ENCODE results near the gene CILP.

Gene CILP

DNA sequence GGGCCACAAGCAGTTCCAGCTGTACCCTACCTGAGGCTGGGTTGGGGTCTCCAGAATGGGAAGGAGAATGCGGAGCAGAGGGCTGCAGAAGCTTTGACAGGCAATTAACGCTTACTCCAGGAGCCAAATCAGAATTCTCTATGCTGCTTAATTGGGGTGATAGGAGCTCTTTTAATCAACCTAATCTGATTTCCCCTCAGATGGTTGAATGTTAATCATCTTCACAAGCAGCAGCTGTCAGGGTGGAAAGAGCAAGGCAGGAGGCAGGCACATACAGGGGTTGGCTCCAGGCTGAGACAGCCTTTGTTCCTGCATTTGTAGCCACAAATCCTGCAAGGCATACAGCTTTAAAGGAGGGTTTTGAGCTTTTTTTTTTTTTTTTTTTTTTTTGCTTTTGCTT, 2.6 kb downstream of the CILP start:
- H3K27ac ChIP-seq (replicated peaks), result no peak overlapping the region
- H3K27me3 ChIP-seq (ENCODE audit: insufficient read depth, poor library complexity, severe bottlenecking), result no peaks in the 10 kb centered on the region
- DNase-seq (ENCODE audit: low read depth in 1 of 2, low spot score in 1 of 2), result no peak
- no peak overlapping the region for H3K4me3 ChIP-seq (replicated peaks; ENCODE audit: insufficient read depth, low read length)
- TF ChIP-seq, protein P1, sequence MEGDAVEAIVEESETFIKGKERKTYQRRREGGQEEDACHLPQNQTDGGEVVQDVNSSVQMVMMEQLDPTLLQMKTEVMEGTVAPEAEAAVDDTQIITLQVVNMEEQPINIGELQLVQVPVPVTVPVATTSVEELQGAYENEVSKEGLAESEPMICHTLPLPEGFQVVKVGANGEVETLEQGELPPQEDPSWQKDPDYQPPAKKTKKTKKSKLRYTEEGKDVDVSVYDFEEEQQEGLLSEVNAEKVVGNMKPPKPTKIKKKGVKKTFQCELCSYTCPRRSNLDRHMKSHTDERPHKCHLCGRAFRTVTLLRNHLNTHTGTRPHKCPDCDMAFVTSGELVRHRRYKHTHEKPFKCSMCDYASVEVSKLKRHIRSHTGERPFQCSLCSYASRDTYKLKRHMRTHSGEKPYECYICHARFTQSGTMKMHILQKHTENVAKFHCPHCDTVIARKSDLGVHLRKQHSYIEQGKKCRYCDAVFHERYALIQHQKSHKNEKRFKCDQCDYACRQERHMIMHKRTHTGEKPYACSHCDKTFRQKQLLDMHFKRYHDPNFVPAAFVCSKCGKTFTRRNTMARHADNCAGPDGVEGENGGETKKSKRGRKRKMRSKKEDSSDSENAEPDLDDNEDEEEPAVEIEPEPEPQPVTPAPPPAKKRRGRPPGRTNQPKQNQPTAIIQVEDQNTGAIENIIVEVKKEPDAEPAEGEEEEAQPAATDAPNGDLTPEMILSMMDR (IDR thresholded peaks at IDR 0.05; ENCODE audit: insufficient read depth, low read length), result no peak
- no peak for TF ChIP-seq POLR2AphosphoS5 (IDR thresholded peaks at IDR 0.05; ENCODE audit: low read depth)
- TF ChIP-seq, protein P2, sequence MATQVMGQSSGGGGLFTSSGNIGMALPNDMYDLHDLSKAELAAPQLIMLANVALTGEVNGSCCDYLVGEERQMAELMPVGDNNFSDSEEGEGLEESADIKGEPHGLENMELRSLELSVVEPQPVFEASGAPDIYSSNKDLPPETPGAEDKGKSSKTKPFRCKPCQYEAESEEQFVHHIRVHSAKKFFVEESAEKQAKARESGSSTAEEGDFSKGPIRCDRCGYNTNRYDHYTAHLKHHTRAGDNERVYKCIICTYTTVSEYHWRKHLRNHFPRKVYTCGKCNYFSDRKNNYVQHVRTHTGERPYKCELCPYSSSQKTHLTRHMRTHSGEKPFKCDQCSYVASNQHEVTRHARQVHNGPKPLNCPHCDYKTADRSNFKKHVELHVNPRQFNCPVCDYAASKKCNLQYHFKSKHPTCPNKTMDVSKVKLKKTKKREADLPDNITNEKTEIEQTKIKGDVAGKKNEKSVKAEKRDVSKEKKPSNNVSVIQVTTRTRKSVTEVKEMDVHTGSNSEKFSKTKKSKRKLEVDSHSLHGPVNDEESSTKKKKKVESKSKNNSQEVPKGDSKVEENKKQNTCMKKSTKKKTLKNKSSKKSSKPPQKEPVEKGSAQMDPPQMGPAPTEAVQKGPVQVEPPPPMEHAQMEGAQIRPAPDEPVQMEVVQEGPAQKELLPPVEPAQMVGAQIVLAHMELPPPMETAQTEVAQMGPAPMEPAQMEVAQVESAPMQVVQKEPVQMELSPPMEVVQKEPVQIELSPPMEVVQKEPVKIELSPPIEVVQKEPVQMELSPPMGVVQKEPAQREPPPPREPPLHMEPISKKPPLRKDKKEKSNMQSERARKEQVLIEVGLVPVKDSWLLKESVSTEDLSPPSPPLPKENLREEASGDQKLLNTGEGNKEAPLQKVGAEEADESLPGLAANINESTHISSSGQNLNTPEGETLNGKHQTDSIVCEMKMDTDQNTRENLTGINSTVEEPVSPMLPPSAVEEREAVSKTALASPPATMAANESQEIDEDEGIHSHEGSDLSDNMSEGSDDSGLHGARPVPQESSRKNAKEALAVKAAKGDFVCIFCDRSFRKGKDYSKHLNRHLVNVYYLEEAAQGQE (IDR thresholded peaks at IDR 0.05; ENCODE audit: insufficient replicate concordance, low read depth), result no peak

DNA sequence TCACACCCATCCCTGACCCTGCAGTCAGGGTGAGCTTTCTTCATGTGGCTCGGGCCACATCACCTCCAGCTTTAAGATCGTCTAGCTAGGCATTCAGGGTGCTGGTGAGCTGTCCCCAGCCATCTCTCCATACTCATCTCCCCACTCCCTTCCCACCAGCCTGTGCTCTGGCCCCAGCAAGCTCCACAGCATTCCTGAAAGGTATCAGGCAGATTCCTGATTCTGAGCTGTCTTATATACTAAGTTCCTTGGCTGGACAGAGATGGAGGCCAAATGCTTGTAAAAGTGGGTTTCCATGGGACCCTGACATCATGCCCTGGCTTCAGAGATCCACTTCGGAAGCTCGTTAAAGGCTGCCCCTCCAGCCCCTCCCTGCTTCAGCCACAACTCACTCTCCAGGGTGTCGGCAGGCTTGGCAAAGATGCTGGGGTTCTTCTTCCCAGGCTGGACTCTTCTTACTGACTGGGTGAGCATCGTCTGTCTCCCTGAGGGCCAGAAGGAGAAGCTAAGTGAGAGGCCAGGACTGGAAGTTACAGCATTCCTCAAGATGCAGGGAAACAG, 3.9 kb downstream of the CILP start:
- no peak overlapping the region for H3K27ac ChIP-seq (replicated peaks)
- DNase-seq (ENCODE audit: low read depth in 1 of 2, low spot score in 1 of 2), result no peak
- H3K27me3 ChIP-seq (ENCODE audit: insufficient read depth, poor library complexity, severe bottlenecking), result no peaks in the 10 kb centered on the region
- TF ChIP-seq, protein P1 (IDR thresholded peaks at IDR 0.05; ENCODE audit: insufficient read depth, low read length), result no peak
- no peak for TF ChIP-seq POLR2AphosphoS5 (IDR thresholded peaks at IDR 0.05; ENCODE audit: low read depth)
- no peak for TF ChIP-seq GABPA (IDR thresholded peaks at IDR 0.05; ENCODE audit: low read depth)
- TF ChIP-seq, protein P2 (IDR thresholded peaks at IDR 0.05; ENCODE audit: insufficient replicate concordance, low read depth), result no peak
- TF ChIP-seq SPI1 (IDR thresholded peaks at IDR 0.05; ENCODE audit: borderline replicate concordance, low read depth), result no peak
- H3K4me3 ChIP-seq (replicated peaks; ENCODE audit: insufficient read depth, low read length), result no peak overlapping the region

GRCh38 chr15:65206750-65207149, 4.5 kb downstream of the CILP start:
- TF ChIP-seq SPI1 (IDR thresholded peaks at IDR 0.05; ENCODE audit: borderline replicate concordance, low read depth) (no peak), POLR2AphosphoS5 (IDR thresholded peaks at IDR 0.05; ENCODE audit: low read depth) (no peak), GABPA (IDR thresholded peaks at IDR 0.05; ENCODE audit: low read depth) (no peak)
- TF ChIP-seq, protein P1 (IDR thresholded peaks at IDR 0.05; ENCODE audit: insufficient read depth, low read length), result no peak
- TF ChIP-seq, protein P2 (IDR thresholded peaks at IDR 0.05; ENCODE audit: insufficient replicate concordance, low read depth), result no peak
- Histone ChIP-seq H3K27me3 (ENCODE audit: insufficient read depth, poor library complexity, severe bottlenecking) (no peaks in the 10 kb centered on the region), H3K27ac (replicated peaks) (no peak overlapping the region), H3K4me3 (replicated peaks; ENCODE audit: insufficient read depth, low read length) (no peak overlapping the region)
- DNase-seq (ENCODE audit: low read depth in 1 of 2, low spot score in 1 of 2), result no peak
